GM10847 (cell line): ENCODE data around the gene LRRC1.

Experiments
- POLR2A ChIP-seq: IDR thresholded peaks from 2 replicates; pipeline ENCODE4 v1.6.1; 2011; ENCODE audit not compliant: insufficient read length; ENCODE audit errors: extremely low read depth

LRRC1 gene

GRCh38 chr6:53803081-53803860 is 8.5 kb downstream of the LRRC1 start:
- no peak for TF ChIP-seq POLR2A

GRCh38 chr6:53805016-53805415 is 10.2 kb downstream of the LRRC1 start:
- no peak for TF ChIP-seq POLR2A

- no peak for TF ChIP-seq POLR2A
Observed at GRCh38 chr6:53805725-53806124, 10.9 kb downstream of the LRRC1 start.

- no peak for TF ChIP-seq POLR2A
Observed at GRCh38 chr6:53808302-53808881, 13.6 kb downstream of the LRRC1 start.

GRCh38 chr6:53809691-53810090 is 14.9 kb downstream of the LRRC1 start:
- TF ChIP-seq POLR2A, result no peak

GRCh38 chr6:53811082-53811481 is 16.3 kb downstream of the LRRC1 start:
- TF ChIP-seq POLR2A, result no peak

GRCh38 chr6:53811746-53812145 is 16.9 kb downstream of the LRRC1 start:
- no peak for TF ChIP-seq POLR2A

GRCh38 chr6:53813096-53813495 is 18.3 kb downstream of the LRRC1 start:
- no peak for TF ChIP-seq POLR2A

GRCh38 chr6:53813801-53814200 is 19.0 kb downstream of the LRRC1 start:
- no peak for TF ChIP-seq POLR2A

- no peak for TF ChIP-seq POLR2A
Observed at GRCh38 chr6:53814353-53814752, 19.5 kb downstream of the LRRC1 start.

- TF ChIP-seq POLR2A, result no peak
Observed at GRCh38 chr6:53815381-53816119, 20.7 kb downstream of the LRRC1 start.

- TF ChIP-seq POLR2A, result no peak
Observed at GRCh38 chr6:53818858-53819609, 24.2 kb downstream of the LRRC1 start.

GRCh38 chr6:53822401-53823125 is 27.8 kb downstream of the LRRC1 start:
- no peak for TF ChIP-seq POLR2A

GRCh38 chr6:53824714-53825113 is 29.9 kb downstream of the LRRC1 start:
- TF ChIP-seq POLR2A, result no peak
